ENCODE results near the gene FBXO21.
"Not testable (repeated sequence)": the region's sequence is repeated elsewhere in the genome, so short reads cannot be mapped to it uniquely, and the experiment has no call there.

The FBXO21 gene

GRCh38 chr12:117130801-117131200 is 59.5 kb downstream of the FBXO21 start:
- DNase-seq, result no peak

- DNase-seq, result no peak
Observed at GRCh38 chr12:117129391-117129790, 60.9 kb downstream of the FBXO21 start.

DNA sequence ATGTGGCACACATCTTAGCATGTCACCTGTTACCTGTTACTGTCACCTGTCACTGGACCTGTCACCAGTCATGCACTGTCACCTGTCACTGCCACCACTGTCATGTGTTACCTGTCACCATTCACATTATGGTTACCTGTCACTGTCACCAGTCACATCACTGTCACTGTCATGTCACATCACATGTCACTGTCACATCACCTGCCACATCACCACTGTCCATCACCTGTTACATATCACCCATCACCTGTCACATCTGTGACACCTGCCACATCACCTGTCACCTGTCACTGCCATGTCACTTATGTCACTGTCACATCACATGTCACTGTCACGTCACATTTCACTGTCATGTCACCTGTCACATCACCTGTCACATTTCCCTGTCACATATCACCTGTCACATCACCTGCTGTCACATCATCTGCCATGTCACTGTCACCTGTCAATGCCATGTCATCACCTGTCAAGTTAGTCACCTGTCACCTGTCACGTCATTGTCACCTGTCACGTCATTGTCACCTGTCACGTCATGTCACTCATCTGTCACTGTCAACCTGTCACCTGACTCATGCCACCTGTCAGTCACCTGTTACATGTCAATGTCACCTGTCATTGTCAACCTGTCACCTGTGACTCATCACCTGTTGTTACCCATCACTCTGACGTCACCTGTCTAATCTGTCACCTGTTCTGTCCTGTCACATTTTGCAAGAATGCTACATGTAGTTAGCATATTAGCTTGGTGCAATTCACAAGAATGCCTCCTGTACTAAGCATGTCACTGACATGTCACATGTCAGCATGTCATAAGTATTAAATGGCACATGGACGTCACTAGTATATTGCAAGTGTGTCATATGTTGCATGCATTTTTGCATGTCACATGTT is 62.1 kb downstream of the FBXO21 start:
- DNase-seq, result no peak

DNA sequence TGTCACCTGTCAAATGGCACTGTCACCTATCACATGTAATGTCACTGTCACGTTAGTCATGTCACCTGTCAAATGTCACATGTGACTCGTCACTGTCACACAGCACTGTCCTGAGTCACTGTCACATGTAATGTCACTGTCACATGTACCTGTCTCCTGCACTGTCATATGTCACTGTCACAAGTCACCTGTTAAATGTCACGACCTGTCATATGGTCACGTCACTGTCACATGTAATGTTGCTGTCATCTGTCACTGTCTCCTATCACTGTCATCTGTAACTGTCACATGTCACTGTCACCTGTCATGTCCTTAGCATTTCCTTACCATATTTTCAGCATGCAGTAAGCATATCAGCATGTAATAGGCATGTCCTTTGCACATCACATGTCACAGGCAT is 63.9 kb downstream of the FBXO21 start:
- no peak for DNase-seq

DNA sequence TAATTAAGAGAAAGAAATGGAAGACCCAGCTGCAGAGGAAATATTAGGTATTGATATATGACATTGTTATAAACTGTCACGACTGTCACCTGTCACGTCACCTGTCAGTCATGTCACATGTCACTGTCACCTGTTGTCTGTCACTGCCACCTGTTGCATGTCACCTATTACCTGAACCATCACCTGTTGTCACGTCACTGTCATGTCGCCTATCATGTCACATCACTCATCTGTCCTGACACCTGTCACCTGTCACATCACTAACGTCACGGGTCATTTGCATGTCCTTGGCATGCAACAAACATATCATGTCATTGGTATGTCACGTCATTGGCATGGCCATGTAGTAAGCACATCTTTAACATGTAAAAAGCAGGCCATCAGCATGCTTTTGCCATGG is 64.5 kb downstream of the FBXO21 start:
- DNase-seq, result no peak

DNA sequence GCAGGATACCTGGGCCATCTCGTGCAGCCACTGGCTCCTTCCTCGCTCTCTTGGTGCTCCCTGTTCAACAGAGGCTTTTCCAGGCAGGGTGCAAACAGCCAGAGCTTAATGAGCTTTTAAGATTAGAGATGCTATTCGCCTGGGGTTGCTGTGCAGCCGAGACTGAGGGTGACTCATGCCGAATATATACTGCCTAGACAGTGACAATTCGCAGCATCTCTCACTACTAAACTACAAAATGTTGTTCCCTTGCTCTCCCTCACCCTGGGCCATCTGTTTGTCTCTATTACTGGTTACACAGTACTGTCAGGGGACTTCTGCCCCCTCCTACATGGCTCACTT is 65.0 kb downstream of the FBXO21 start:
- no peak for DNase-seq

- no peak for DNase-seq
Observed at GRCh38 chr12:117124421-117125271, 65.6 kb downstream of the FBXO21 start.

DNA sequence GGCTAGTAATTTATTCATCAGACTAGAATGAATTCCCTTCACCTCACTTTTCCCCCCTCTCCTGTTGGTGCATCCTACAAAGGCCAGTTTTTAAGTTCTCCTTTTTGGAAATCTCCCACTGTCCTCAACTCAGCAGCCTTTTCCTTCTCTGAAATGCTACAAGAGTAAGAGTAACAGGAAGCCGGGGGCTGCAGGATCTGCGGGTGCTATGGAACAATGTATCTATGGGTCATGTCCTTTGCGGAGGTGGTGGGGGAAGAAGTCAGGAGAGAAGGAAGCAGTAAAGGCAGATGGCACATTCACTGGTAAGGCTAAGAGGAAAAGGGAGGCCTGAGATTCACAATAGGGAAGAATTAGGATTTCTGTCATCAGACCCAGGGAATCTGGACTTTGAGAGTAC is 68.8 kb downstream of the FBXO21 start:
- DNase-seq, result no peak

GRCh38 chr12:117120787-117121186 is 69.5 kb downstream of the FBXO21 start:
- no peak for DNase-seq

DNA sequence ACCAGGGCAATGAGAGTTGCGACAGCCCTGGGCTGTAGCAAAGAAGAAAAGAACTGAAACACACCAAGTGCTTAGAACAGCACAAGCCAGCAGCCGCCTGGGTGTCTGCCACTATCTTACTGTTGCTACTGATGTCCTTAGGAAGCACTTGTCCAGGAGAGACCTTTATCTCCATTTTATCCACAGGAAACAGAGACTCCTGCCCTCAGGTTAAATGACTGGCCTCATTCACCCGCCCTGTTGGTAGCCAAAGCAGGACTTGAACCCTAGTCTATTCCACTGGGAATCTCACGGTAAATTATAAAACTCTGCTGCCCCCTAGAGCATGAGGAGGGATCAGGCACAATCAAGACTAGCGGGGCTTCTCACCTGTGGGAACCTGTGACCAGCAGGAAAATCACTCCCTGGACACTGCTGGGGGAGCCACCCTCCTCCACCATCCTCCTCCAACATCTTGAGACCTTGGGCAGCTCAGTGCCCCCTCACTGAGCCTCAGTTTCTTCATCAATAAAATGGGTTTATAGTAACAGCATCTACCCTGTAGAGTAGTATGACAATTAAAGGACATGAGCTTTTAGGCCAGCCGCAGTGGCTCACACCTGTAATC is 70.6 kb downstream of the FBXO21 start:
- DNase-seq, result peak; percentile 48 to 59

GRCh38 chr12:117118838-117119591 is 71.3 kb downstream of the FBXO21 start:
- DNase-seq, result no peak

DNA sequence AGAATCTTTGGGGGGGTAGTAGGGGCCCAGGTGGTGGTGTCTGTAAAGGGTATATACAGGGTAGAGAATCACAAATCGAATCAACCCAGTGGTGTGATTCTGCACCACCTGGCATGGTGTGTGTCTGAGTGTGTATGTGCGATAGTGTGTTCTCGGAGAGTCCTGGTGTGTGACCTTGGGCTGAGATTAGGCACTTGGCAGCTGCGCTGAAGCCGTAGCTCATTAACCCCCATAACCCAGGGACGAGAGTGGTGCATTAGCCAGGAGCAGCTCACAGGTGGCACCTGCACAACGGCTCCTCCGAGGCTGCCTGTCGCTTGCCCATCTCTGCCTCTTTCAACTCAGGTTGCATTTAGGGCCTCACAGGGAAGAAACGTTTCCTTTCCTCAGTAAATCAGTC is 75.5 kb downstream of the FBXO21 start:
- DNase-seq, result no peak

DNA sequence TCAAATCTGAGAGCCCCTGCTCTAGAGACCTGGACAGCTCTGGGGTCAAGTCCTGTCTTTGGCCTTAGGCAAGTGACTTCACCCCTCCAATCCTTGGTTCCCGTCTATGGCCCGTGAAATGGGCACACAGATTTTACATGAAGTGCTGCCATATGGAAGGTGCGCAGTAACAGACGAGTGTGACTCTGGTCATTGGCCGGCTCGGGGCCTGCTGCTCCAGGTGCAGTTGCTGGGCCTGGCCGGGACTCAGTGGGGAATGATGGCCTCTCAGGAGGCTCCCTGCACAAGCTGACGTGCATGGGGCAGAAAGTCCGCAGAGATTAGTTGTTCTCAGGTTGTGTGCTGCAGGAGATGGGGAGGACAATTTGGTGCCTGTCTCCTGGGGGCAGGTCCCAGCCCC is 77.0 kb downstream of the FBXO21 start:
- DNase-seq, result no peak

- no peak for DNase-seq
Observed at GRCh38 chr12:117111821-117112595, 78.3 kb downstream of the FBXO21 start.

- DNase-seq, result no peak
Observed at GRCh38 chr12:117111386-117111785, 78.9 kb downstream of the FBXO21 start.

GRCh38 chr12:117109943-117110635 is 80.2 kb downstream of the FBXO21 start:
- peak; percentile 49 to 64 for DNase-seq

GRCh38 chr12:117105902-117106301 is 84.4 kb downstream of the FBXO21 start:
- DNase-seq, result no peak

GRCh38 chr12:117104003-117104402 is 86.3 kb downstream of the FBXO21 start:
- not testable (repeated sequence) for DNase-seq

GRCh38 chr12:117102800-117103181 is 87.5 kb downstream of the FBXO21 start:
- DNase-seq, result no peak

DNA sequence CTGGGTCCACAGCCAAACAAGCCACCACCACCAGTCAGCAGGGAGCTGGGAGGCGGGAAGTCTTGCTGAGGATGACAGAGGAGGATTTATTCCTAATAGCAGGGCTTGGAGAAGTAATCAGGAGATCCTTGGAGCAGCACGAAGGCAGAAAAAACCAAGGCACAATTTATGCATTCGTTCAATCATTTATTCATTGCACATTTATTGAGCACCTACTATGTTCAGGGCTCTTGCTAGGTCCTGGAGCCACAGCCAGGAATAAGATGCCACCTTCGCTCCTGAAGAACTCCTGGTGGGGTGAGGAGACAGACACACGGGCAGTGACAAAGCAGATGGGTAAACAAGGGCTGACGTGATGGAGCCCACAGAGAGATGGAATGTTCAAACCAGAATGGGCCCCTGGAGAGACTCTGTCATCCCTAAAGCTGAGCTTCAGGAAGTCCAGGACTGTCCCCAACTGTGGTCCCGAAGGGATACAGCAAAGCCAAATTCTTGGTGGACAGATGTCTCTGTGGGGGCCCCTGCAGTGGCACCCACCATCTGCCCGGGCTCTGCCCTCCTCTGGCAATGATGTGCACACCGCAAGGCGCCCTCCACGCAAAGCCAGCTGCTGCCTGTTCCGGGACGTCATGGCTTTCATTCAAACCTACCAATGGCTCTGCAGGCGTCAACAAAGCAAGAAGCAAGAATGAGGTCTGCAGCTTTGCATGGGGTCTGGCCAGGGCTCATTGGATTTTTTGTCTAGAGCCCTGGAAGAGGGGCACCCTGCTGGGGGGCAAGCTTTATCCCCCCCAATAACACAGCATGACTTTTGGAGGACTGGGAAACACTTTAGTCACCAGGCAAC is 88.1 kb downstream of the FBXO21 start:
- DNase-seq, result no peak
